ENCODE results near the gene GORASP1.

The GORASP1 gene

GRCh38 chr3:39051649-39052561 is 55.5 kb downstream of the GORASP1 start, which contains the start of the genes SCN11A and WDR48:
Gene SCN11A, minus strand, starts transcription at chr3:39051944. Its CDS starts 101,582 bp downstream, at chr3:38950362.
Gene WDR48, plus strand, starts transcription at chr3:39052016. Its CDS starts 10 bp downstream, at chr3:39052026.
- in situ Hi-C loops (cut with HindIII; ENCODE audit: low pct_ligation_motif_present, low pct_unique_long_range_greater_than_20kb, low sequenced_read_pairs): no loop called here

GRCh38 chr3:39050029-39050428 is 57.4 kb downstream of the GORASP1 start:
- in situ Hi-C loops (cut with HindIII; ENCODE audit: low pct_ligation_motif_present, low pct_unique_long_range_greater_than_20kb, low sequenced_read_pairs): no loop called here
- no peak for DNase-seq

More at GRCh38 chr3:39051649-39052561, 55.5 kb downstream of the GORASP1 start, which contains the start of the genes SCN11A and WDR48:
- DNase-seq: peak; percentile 88

Measured in ACHN (cell line).